Stimulated activated CD4-positive, alpha-beta T cell treated with anti-CD3 and anti-CD28 coated beads, Interleukin-4, amount 100 ng/mL, for 48 hours (primary cell): ENCODE measurements around the gene YY1.
"Not testable (repeated sequence)": the region's sequence is repeated elsewhere in the genome, so short reads cannot be mapped to it uniquely, and the experiment has no call there.

Source experiments
- DNase-seq, 2 donors: peaks; one replicate each; pipeline ENCODE4 v3.0.0-alpha.2; 2020; ENCODE audit warnings: low read depth in 2 of 2

Gene YY1

DNA sequence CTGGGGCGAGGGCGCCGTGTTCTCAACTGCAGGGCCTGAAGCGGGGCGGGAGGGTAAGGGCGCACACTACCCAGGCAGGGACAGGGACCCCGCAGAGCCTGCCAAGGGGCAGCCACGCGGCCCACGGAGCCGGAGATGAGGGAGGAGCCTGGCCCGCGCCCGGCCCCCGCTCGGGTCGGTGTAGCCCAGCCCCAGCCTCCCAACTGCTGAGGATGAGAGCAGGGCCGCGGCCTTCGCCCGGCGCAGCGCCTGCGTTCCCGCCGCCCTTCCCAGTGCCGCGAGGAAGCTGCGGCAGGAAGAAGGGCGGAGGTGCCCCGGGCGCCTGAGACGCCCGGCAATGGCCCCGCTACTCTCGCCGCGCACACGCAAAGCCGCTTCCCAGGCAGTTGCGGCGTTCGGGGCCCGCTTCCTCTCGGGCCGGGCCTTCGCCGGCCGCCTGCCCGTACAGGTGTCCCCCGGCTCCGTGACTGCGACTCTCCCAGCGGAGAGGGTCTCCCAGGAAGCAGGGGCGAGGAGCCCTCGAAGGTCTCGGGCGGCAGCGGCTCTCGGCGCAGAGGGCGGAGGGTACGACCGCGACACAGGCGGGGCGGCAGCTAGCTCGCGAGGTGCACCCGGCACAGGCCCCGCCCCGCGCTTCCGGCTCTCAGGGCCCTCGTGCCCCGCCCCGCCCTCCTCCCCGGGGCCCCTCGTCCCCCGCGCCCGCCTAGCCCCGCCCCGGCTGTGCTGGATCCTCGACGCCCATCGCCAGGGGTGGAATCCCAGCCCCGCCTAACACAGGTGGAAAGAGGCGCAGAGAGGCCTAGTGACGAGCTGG, 24.8 kb upstream of the YY1 start:
- peak; percentile 94 to 95 for DNase-seq

DNA sequence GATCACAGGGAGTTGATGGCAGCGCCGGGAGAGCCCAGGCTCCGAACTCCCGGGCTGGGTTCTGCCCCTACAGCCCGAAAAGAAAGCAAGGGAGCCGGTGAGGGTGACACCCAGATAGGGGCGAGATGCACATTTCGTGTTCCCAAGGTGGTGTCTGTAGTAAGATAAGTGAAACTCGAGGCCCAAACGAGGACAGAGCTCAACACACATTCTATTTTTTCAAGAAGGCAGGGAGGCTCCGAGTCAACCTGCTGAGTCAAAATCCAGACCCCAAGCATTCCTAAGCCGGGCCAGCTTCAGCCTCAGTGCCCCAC, 24.2 kb upstream of the YY1 start:
- DNase-seq, result no peak

DNA sequence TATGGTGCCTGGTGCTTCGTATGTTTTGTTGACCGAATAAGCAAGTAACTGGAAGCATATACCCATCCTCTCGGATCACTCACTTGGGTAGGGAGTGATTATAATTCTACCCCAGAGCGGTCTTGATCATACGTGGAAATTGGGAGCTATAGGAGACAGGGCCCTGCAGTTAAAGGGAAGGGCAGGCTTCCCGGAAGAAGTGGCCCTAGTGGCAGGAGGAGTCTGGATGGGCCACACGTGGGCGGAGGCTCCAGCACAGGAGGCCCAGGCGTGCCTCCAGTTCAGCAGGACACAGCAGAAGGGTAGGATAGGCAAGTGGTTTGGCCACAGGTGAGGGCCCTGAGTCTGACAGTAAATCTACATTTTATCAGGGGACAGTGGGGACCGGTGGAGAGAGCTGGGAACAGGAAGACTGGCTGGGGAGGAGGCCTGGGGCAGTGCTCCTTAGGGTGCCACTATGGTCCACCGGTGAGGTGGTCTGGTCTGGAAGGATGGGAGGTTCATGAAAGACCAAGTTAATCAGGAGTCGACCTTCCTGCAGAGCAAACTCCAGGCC, 23.5 kb upstream of the YY1 start:
- no peak for DNase-seq

DNA sequence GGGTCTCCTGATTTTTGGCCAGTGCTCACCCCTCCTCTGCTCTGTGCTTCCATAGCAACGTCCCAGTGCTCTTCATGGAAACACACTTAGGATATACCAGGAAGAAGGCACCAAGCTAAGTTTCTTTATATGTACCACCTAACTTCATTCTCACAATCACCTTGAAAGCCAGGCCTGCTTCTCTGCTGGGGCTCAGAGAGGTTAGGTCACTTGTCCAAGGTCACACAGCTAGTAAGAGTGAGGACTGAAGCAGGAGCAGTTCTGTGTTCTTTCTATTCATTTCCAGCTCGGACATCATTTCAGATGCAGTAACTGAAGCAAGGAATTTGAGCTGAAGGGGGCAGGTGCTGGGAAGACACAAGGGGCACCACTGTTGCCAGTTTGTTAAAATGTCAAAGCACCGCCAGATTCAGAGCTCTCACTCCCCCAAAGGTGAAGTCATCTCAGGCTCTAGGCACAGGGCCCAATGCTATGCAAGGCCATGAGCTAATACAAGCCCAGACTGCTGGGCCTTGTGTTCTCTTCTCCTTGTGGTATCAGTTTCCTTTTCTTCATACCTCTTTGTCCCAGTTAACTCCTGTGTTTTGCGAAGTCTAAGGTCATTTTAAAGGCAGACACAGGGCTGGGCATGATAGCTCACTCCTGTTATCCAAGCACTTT, 19.7 kb upstream of the YY1 start:
- no peak for DNase-seq

DNA sequence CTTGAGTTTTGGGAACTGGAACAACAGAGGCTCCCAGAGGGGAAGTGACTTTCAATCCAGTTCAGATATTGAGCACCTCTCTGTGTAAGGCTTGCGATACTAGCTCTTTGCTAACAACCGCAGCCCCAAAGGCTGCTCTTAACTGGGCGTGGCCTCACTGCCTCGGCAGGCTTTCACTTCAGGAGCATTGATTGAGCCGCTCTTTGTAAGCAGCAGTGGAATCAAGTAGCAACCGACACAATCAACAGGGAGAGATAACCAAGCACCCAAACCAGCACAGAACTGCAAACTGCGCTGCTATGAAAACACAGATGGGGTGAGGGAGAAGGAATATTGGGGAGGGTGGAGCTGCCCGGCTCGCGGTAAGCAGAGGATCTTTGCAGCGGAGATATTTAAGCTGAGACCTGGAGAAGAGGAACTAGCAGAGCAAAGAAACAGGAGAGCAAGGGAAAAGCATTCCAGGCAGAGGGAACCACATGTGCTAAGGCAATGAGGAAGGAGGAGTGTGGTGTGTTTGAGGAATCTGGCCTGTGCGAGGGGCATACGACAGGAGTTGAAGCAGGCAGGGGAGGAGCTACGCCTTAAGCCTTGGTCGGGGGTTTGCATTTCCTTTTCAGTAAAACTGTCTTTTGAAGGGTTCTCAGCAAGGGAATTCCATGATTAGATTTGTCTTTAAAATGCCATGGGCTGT, 17.3 kb upstream of the YY1 start:
- DNase-seq, result peak; percentile 39 to 56

DNA sequence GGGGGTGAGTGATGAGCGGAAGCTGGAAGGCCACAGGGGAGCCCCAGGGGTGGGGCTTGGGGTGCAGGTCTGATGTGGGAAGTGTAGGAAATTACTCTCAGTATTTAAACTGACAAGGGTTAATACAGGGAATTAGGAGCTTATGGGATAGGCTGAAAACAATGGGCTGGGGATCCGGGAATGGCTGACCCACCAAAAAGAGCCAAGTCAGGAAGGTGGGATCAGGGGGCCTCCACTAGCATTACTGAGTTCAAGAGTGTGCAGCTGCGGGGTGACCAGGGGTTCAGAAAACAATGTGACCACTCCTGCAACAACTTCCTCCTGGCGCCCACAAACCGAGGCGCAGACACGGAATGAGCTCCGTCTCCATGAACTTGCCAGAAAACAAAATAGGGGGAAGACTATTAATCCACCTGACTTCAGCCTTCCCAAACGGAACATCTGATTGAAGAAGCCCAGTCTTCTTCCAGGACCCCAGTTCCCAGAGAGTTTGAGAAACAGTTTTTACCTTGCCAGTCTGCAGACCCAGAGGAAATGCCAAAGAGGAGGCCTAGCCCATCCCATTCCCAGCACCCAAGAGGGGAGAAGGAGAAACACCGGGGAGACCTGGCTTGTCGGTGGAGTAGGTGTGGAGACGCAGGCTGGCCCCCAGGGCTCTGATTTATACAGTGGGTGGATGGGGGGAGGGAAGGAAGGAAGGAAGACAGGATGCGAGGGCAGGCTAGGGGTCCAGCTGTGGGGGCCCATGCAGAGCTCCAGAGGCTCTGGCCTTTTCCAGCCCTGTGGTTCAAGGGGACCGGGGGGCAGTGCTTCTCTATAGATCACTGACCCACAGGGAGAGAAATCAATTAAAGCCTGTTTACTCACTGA, 16.5 kb upstream of the YY1 start:
- DNase-seq, result no peak

DNA sequence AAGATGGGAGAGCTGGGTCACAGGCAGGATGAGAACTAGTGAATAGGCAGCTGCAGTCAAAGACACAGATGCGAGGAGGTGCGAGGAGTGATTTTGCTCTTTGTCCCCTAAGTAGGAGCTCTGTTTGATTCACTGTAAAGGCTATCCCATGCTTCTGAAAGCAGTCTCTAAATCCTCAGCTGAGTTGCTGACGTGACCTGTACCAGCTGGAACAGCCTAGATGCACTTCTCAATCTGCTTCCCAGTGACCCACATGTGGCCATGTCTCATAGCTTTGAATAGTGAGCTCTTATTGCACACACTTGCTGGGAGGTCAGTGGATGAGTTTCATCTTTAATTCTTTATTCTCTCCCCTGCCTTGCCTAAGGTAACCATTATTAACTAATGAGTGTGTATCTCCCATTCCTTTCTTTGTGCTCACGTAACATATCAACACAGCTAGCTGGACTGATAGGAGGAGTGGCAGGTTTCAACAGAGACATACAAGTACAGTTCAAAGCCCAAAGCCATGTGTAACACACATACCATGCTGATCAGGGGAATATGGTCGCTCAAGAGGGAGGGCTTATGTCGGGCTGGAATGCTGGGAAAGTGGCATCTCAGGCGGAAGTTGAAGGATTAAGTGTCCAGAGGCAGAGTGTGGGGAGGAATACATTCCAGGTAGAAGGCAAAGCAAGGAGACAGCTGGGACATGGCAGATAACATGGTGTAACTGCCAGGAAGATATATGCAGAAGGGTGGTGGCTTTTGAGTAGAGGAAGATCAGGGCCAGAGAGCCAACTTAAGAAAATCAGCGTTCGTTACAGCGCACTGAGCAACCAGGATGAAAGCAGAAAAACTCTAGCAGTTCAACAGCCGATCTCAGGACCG, 15.4 kb upstream of the YY1 start:
- no peak for DNase-seq

DNA sequence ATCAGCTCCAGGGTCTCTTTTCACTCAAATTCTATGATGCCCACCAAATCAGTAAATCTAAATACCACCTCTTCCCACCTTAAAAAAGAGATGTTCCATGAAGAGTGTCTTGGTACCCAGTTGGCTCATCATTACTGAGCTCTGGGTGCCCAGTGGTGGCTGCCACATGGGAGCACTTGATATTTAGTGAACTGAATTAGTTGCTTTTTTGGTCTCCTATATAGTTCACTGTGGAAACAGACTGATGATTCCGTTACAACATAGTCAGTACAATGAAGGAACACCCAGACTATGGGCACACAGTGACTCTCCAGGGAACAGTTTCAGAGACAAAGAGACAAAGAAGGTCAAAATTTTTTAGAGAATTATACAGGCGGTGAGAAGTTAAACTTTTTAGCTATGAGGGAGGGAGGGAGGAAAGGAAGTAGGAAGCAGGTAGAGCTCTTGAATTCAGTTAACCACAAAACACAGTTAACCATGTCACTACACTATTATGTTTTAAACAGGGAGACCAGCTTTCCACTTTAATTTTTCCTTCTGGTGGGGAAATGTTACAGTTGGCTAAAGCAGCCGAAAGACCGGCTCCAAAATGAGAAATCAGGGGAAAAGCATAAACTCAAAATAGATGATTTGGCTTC, 14.6 kb upstream of the YY1 start:
- DNase-seq, result no peak

DNA sequence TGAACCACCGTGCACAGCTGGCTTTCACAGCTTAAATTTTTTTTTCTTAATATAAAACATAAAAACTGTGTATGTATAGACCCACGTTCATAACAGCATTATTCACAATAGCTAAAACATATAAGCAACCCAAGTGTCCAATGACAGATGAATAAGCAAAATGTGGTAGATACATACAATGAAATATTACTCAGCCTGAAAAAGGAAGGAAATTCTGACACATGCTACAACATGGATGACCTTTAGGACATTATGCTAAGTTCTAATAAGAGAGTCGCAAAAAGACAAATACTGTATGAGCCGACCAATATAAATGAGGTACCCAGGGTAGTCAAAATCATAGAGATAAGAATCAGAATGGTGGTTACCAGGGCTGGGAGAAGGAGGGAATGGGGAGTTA, 13.8 kb upstream of the YY1 start:
- no peak for DNase-seq

DNA sequence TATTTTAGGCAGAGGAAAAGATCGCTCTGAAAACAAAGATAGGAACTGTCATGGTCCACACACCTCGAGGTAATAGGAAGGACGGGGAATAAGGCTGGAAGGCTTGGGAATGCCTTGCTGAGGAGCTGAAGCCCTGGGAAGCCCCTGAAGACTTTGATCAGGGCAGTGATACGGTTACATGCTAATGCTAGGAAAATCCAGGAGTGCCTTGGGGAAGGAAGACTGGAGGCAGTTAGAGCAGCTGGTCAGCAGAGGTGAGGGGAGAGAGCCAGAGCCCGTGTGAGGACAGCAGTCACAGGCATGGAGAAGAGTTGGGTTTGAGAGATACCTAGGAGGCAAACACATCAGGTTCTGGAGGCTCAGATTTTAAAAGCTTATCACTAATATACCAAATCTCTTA, 8.6 kb upstream of the YY1 start:
- no peak for DNase-seq

DNA sequence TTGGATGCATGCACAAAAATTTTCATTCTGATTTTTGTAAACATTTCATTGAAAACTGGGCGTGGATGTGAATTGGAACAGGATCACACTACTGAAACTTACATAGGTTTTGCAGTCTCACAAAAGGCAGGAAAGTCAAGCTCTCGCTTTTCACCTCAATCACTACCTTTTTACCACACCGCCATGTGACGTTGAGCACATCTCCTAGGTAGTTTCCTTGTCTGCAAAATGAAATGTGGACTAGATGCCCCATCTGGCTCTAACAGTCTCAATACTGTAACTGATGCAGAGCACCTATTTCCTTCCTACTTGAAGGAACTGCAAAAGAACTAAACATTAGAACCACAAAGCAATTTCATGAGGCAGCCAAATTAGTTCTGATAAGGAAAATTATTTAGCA, 4.4 kb upstream of the YY1 start:
- no peak for DNase-seq

DNA sequence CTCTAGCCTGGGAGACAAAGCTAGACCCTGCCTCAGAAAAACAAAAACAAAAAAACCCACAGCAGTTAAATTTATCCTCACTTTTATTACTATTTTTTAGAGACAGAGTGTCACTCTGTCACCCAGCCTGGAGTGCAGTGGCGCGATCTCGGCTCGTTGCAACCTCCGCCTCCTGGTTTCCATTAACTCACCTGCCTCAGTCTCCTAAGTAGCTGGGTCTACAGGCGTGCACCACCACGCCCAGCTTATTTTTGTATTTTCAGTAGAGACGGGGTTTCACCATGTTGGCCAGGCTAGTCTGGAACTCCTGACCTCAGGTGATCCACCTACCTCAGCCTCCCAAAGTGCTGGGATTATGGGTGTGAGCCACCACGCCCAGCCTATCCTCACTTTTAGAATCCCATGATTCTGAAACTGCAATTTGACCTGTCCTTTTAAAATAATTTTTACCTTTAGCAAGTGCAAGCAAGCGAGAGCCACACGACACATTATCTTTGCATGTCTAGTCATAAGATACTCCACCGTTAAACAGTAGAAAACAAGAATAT, 2.6 kb upstream of the YY1 start:
- DNase-seq, result not testable (repeated sequence)

DNA sequence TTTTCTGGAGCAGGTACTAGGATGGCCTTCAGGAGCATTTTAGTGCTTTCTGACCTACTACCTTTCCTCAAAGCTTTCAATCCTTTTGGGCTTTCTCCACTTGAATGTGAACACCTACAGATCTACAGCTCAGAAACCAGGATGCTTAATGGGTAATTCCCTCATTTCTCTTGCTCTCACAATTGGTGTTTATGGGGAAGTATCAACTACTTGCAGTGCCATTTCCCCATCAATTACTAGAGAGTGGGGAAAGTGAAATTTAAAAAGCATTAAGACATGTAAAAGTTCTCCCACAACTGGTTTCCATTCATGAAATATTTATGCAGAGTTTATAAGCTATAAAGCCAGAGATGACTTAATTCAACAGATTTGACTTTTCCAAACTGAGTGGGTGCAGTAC, 2.1 kb upstream of the YY1 start:
- no peak for DNase-seq

DNA sequence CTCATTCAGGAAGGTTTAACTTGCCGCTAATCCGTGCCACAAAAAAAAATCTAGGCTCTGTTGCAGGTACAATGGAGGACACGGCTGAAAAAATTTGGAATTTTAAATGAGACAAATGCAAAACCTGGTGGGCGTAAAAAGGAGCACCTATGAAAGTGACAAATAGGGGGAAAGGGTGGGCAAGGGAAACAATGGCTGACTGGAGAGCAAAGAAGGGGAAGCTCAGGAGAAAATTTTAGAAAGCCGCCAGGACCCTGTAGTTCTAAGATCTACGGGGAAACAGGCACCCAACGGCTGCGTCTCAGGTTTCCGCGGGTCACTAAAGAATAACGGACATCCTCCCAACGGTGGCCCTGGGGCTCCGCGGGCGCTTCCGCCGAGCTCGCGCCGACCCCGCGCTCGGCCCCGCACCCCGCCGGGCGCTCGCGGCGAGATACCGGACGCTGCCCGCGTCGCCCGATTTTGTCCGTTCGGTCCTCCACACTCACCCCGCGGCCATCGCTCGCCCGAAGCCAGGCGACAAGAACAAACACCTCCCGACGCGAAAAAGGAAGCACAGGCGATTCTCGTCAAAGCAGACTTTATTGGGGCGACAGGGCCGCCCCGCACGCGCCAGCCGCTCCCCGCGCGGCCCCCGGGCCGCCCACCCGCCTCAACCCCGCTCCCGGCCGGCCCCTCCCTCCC, 1.1 kb upstream of the YY1 start:
- DNase-seq, result peak; percentile 32 to 38

DNA sequence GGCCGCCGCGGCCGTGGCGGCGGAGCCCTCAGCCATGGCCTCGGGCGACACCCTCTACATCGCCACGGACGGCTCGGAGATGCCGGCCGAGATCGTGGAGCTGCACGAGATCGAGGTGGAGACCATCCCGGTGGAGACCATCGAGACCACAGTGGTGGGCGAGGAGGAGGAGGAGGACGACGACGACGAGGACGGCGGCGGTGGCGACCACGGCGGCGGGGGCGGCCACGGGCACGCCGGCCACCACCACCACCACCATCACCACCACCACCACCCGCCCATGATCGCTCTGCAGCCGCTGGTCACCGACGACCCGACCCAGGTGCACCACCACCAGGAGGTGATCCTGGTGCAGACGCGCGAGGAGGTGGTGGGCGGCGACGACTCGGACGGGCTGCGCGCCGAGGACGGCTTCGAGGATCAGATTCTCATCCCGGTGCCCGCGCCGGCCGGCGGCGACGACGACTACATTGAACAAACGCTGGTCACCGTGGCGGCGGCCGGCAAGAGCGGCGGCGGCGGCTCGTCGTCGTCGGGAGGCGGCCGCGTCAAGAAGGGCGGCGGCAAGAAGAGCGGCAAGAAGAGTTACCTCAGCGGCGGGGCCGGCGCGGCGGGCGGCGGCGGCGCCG, 381 bp downstream of the YY1 start:
- peak; percentile 24 to 30 for DNase-seq

DNA sequence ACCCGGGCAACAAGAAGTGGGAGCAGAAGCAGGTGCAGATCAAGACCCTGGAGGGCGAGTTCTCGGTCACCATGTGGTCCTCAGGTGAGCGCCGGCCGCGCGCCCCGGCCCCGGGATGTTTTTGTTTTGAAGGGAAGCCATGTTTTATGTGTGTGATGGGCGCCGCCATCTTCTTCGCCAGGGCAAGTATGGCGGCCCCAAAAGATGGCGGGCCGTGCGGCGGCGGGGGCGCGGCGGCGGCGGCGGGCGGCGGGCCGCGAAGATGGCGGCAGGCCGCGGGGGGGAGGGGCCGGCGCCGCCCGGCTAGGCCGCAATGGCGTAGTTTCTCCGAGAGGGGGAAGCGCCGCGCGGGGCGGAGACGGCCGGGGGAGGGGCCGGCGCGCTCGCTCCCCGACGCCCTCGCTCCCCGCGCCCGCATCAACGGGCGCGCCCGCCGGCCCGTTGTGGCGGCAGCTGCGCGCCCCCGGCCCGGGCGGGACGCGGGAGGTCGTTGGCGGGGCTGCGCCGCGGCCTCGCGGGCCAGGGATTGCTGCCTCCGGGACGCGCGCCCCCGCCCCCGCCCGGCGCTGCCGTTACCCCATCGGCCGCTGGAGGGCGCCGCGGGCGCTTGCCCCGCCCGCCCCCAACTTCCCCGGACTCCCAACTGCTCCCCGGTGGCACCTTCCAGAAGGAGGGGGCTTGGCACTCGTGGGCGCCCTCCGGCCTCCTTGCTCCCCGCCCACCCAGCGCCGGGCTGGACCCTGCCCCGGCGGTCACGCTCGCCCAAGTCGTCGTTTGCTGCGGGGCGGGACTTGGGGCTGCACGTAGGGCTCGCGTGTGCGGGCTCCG, 1.1 kb downstream of the YY1 start:
- peak; percentile 79 to 82 for DNase-seq

DNA sequence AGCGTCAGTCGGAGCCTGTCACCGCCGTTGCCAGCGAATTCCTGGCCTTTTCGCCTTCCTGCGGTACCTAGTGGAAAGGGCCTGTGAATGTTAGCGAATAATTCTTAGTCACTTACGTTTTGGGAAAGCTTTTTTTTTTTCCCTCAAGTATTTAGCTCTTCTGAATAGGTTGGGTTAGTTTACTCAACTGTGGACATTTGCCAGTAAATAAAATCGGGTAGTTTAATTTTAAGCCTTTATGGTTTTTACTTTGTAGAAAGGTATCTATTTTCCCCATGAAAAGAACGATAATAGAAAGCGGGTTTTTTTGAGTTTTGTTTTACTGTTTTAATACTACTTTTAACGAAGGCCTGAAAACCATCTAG, 1.7 kb downstream of the YY1 start:
- DNase-seq, result no peak

DNA sequence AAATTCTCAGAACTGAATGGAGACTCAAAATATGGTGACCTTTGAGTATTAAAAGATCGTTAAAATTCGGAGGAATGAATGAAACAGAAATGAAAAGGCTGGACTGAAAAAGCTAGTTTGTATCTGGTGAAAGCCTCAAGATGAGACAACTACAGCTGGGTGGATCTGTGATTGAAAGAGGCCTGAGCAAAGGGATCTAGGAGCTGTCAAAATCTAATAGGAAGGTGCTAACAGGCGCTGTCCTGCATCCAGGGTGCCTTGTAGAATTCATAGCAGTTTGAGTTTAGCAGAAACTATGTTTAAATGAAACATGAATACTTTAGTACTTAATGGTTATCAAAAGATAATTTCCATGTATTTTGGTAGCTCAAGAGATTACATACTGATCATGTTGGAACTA, 2.3 kb downstream of the YY1 start:
- DNase-seq, result no peak
